ENCODE measurements around the gene KIFBP.

GRCh38 chr10:69056129-69056528, 67.5 kb downstream of the KIFBP start:
- TF ChIP-seq CTCF (IDR thresholded peaks at IDR 0.05; ENCODE audit: insufficient read depth, low read length) (no peak), GABPA (IDR thresholded peaks at IDR 0.05; ENCODE audit: low read depth) (no peak), POLR2AphosphoS5 (IDR thresholded peaks at IDR 0.05; ENCODE audit: low read depth) (no peak), SPI1 (IDR thresholded peaks at IDR 0.05; ENCODE audit: borderline replicate concordance, low read depth) (no peak)
